Activated CD4-positive, CD25-positive, alpha-beta regulatory T cell (primary cell): ENCODE results near the gene EYA3.
A peak's percentile ranks its signal among the peaks of the same experiment; 100 is the strongest.

Experiments used
- DNase-seq, 4 experiments: peaks; one replicate each; lab custom pipeline; 2025; lab: John Stamatoyannopoulos, UW

EYA3 gene

DNA sequence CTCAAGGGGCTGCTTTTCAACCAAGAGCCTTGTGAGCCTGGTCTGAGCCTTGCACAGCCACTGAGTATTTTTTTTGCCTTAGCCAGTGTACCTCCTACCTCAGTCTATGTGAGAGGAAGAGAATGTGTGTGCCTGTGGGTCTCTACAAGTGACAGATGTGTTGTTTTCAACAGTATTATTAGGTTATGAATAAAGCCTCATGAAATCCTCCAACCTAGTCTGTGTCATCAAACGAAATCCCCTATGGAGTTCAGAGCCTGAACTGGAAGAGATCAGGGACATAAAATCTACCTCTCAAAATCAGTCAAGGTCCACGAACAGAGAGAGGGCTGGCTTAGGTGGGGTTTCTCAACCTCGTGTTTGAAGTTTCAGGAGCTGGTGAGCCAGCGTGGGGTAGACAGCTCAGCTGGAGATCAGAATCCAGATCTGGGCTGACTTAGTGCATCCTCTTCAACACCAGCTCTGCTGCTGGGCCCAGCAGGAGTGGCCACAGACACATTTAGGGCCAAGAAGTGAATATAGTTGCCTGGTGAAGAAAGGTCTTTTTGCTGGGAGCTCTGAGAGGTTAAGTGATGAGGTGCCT lies 120.4 kb downstream of the EYA3 start:
- DNase-seq, result no peak

DNA sequence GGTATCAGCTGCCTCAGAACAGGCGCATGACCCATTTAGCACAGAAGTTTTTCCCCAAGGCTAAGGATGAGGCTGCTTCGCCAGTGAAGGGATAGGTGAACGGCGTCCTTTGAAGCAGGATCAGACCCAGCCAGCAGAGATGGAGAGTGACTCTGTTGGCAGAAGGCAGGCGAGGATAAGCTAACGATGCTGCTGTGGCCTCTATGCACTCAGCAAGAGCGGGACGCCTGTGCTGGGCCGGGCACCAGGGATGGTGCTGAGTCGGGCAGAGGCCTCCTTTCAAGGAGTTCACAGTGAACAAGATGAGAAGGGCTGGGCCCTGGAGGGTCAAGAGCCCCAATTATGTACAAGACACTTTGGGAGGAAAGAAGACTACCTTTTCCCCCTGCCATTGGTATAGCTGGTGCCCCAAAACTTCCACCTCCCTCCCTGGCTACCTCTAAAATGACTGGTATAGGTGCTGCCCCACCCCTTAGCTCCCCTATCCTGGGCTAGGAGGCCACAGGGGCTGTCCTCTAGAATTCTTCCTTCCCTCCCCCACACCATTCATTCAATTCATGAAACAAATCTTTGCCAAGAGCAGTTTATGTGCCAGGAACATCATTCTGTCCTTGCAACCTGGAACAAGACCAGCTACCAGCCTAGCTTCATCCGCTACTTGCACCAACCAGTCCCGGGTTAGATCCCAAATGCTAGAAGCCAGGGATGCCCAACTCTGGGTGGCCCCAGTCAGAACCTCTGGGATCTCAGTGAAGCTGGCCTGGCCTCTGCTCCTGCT lies 121.1 kb downstream of the EYA3 start:
- no peak for DNase-seq

DNA sequence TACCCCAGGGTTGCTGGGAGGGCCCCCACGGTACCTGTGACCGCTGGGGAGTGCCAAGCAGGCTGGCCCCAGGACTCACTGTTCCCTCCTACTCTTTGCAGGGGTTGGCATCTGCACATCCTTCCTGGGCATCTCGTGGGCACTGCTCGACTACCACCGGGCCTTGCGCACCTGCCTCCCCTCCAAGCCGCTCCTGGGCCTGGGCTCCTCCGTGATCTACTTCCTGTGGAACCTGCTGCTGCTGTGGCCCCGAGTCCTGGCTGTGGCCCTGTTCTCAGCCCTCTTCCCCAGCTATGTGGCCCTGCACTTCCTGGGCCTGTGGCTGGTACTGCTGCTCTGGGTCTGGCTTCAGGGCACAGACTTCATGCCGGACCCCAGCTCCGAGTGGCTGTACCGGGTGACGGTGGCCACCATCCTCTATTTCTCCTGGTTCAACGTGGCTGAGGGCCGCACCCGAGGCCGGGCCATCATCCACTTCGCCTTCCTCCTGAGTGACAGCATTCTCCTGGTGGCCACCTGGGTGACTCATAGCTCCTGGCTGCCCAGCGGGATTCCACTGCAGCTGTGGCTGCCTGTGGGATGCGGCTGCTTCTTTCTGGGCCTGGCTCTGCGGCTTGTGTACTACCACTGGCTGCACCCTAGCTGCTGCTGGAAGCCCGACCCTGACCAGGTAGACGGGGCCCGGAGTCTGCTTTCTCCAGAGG lies 121.9 kb downstream of the EYA3 start:
- DNase-seq, result no peak

GRCh38 chr1:27963393-27963792 lies 125.0 kb downstream of the EYA3 start:
- no peak for DNase-seq

DNA sequence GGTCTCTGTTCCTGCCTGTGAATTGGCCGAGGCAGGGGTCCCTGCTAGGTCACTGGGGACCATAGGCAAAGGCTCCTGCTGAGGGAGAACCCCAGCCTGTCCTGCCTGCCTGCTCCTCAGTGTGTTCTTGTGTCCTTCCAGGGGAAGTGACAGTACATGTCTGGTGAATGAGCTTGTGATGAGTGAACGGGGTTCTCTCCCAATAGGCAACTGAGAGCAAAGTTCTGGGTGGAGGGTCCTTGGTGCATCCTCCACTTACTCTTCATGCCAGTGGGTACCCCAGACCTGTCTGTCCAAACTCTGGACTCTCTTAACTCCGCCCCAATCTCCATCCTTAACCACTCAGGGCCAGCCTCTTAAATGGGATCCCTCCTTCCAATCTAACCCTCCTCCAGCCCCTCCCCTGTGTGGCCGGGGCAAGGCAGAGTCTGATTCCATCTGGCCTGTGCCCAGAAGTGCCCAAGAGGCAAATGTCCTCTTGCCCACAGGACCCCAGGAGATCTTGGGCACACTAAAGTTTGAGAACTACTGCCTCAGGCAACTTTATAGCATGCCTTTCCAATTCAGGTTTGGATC lies 126.7 kb downstream of the EYA3 start:
- DNase-seq, result no peak

GRCh38 chr1:27960762-27961645 lies 127.4 kb downstream of the EYA3 start:
- no peak for DNase-seq

GRCh38 chr1:27959792-27960603 lies 128.4 kb downstream of the EYA3 start, which contains the start of gene XKR8:
TSS of gene XKR8 (plus strand) at chr1:27959973. CDS start at chr1:27960070, 97 bp downstream.
- peak; percentile 48 to 80 (median 68) for DNase-seq

DNA sequence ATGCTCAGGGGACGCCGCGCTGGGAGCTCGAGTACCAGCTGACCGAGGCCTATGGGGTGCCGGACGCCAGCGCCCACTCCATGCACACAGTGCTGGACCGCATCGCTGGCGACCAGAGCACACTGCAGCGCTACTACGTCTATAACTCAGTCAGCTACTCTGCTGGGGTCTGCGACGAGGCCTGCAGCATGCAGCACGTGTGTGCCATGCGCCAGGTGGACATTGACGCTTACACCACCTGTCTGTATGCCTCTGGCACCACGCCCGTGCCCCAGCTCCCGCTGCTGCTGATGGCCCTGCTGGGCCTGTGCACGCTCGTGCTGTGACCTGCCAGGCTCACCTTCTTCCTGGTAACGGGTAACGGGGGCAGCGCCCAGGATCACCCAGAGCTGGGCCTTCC lies 129.9 kb downstream of the EYA3 start:
- DNase-seq, result no peak

GRCh38 chr1:27957655-27958054 lies 130.8 kb downstream of the EYA3 start:
- no peak for DNase-seq

DNA sequence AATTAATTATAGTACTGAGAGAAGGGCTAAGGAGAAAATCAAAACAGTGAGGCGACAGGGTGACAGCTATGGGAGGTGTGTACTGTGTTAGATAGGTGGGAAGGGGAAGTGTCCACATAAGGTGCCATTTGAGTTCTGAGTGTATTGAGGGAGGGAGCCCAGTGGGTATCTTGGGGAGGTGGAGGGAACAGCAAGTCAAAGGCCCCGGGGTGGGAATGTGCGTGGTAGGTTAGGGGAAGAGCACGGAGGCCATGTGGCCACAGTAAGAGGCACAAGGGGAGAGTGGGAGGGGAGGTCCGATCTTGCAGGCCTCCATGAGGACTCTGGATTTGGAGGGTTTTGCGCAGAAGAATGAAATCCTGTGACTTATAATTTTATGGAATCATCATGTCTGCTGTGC lies 131.6 kb downstream of the EYA3 start:
- DNase-seq, result no peak

DNA sequence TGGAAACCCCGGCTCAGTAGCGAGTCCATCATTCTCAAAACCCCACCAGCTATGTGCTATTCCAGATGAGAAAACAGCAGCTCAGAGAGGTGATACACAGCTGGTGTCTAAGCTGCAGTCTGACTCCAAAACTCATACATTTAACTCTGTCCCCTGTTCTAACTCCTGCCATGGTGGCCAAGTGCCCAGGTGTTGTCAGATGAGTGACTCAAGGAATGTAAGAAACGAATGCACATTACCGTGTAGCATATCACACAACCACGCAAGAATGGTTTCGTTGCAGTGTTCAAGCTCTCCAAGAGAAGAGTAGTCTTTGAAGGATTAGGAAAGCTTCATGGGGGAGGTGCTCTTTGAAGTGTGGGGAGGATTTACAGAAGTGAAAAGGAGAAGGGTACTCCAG lies 133.3 kb downstream of the EYA3 start:
- no peak for DNase-seq

DNA sequence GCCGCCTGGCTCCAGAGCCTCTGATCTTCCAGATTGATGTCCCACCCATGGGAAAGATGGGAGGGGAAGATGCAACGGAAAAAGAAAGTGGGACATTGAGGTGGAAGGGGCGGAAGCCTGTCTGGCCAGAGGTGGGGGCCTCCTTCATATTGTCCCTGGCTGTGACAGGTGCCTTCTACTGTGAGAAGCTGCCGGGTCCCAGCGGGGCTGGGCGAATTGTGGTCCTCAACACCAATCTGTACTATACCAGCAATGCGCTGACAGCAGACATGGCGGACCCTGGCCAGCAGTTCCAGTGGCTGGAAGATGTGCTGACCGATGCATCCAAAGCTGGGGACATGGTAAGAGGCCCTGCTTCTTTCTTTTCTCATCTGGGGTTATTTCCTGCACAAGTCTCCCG lies 134.2 kb downstream of the EYA3 start:
- DNase-seq, result no peak

DNA sequence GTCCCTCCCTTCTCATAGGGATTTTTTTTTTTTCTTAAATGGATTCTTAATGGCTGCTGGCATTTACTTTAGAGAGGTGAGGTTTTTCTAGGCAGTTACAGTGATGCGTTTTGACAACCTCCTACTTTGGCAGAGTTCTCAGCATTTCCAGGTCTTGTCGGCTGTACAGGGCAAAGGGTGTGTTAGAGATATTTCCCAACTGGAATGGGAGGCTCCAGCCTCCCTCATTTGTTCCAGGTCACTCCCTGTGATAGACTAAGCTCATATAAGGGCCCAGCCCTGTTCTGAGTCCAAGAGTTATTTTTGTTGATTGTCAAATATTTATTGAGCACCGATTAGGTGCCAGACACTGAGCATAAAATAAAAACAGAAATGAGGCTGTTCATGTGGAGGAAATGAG lies 136.3 kb downstream of the EYA3 start:
- DNase-seq, result no peak

DNA sequence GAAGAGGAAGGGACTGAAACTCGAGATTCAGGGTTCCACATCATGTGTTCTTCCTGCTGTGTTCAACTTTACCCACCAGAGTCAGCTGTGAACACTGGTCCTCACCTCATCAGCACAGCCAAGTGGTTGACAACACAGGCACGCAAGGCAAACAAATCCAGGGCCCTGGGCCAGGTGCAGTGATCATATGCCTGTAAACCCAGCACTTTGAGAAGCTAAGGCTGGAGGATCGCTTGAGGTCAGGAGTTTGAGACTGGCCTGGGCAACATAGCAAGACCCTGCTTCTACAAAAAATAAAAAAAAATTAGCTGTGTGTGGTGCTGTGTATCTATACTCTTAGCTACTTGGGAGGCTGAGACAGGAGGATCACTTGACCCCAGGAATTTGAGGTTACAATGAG lies 137.0 kb downstream of the EYA3 start:
- DNase-seq, result no peak

- DNase-seq, result no peak
Observed at GRCh38 chr1:27949027-27949426, 139.4 kb downstream of the EYA3 start.

GRCh38 chr1:27945020-27945419 lies 143.4 kb downstream of the EYA3 start:
- DNase-seq, result no peak

DNA sequence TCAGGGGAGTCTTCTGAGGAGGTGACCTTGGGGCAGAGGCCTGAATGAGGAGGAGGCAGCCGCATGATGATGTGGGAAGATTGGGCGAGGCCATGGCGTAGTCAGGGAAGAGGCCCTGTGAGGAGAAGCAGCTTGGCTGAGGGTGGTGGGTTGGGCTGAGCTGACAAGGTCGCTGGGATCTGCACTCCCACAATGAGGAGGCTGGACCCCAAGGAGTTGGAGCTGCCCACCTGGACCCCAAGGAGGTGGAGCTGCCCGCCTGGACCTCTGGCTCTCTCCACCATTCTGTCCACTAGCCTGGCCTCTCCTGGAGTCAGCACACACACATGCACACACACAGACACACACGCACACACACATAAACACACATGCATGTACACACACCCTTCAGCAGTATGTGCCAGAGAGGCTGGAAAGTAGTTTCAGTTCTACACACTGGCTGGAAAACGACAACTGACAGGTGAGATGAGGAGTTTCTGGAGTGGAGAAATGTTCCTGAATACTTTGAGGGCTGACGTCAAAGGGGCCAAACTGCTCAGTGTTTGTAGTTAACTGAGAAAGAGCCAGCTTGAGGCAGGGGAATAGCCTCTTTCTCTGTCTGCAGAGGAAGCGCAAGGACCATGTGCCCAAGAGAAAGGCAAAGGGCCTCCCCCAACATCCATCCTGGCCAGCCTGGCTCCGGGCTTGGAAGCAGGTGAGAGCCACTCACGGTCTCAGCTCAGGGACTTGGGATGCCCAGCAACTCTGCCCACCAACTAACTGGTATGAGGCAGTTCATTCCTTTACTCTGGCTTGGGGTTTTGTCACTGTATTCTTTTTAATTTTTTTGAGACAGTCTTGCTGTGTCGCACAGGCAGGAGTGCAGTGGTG lies 146.5 kb downstream of the EYA3 start:
- DNase-seq, result no peak

- no peak for DNase-seq
Observed at GRCh38 chr1:27940870-27941560, 147.4 kb downstream of the EYA3 start.

- DNase-seq, result peak; percentile 19 to 70 (median 54)
Observed at GRCh38 chr1:27940297-27940696, 148.1 kb downstream of the EYA3 start.
